GM18505 (cell line): ENCODE results near the gene TMEM59.
"Not testable (repeated sequence)": the region's sequence is repeated elsewhere in the genome, so short reads cannot be mapped to it uniquely, and the experiment has no call there.

Experiments
- ATAC-seq: cut with Tn5 transposase; IDR thresholded peaks from one replicate; pipeline ENCODE4 v1.9.1; 2021; ENCODE audit not compliant: unreplicated experiment
- POLR2A ChIP-seq: IDR thresholded peaks from 4 replicates; pipeline ENCODE4 v1.6.1; 2011; ENCODE audit warnings: borderline replicate concordance; ENCODE audit not compliant: insufficient read depth, insufficient read length; ENCODE audit errors: extremely low read depth

TMEM59 gene

DNA sequence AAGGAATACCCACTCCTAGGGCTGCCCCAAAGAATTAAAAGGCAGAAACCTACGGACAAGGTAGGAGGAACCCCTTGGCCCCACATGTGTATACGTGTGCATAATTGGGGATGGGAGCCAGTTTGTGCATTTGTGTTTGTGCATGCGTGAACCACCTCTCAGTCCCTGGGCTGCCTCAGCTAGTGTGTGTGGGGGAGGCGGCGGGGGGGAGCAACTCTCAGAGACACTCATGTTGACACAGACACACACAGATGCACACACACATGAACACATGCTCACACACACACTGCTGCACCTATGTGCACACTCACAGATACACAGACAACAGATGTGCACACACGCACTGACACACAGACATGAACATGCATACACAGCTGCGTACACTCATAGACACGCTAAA, 40.1 kb downstream of the TMEM59 start:
- no peak for ATAC-seq
- no peak for TF ChIP-seq POLR2A

DNA sequence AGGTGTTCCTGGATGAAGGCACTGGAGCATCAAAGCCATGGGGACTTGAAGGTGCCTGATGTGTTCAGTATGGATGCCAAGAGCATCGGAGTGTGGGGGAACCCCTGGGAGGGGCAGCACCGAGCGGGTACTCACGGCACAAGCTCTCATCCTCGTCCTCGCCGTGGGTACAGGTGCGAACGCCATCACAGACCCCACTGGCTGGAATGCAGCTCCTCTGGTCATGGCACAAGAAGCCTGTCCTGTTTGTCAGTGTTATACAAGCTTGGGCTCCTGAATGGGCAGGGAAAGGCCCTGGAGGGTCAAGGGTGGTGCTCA, 41.0 kb downstream of the TMEM59 start:
- no peak for TF ChIP-seq POLR2A
- no peak for ATAC-seq

DNA sequence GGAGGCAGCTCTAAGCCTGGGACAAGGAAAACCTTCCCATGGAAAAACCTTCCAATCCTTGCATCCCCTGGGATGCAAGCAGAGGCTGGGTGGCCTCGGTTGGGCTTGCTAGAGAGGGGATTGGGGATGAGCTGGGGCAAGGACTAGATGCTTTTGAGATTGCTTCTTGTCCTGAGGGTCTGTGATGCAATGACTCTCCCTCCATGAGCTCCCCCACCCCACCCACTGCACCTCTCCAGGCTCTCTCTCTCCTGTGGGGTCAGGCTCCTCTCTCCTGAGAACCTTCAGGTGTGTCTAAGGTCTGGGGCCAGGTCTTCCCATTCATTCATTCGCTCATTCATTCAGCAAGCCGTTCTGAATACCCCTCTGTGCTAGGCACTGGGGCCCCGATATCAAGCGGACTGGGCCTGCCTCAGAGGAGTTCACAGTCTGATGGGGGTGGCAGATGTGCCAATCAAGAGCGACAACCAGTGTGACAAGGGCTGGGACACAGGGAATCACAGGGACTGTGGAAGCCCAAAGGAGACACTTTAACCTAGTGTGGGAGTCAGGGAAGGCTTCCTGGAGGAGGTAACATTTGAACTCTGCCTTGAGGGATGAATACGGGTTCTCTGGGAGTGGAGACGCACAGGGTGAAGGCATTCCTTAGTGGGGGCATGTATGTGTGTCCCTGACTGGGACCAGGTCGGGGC, 41.5 kb downstream of the TMEM59 start:
- no peak for ATAC-seq
- no peak for TF ChIP-seq POLR2A

GRCh38 chr1:54010415-54011117, 42.4 kb downstream of the TMEM59 start:
- ATAC-seq, result no peak
- no peak for TF ChIP-seq POLR2A

DNA sequence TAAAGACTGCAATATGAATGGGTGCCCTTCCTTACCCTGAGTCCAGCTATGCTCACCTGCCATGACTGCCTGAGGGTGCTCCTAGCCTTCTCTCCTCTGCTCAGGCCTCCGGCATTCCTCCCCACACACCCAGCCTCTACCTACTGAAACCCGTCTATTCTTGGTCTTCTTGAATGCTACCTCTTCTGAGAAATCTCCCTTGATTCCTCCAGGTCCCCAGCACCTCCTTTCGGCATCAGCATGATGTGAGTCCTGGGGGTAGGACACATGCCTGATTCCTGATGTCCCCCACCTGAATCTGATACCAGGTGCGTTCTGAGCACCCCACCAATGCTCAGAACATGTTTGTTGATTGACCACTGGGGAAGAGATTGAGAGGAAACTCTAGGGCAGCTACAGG, 43.6 kb downstream of the TMEM59 start:
- no peak for ATAC-seq
- TF ChIP-seq POLR2A, result no peak

DNA sequence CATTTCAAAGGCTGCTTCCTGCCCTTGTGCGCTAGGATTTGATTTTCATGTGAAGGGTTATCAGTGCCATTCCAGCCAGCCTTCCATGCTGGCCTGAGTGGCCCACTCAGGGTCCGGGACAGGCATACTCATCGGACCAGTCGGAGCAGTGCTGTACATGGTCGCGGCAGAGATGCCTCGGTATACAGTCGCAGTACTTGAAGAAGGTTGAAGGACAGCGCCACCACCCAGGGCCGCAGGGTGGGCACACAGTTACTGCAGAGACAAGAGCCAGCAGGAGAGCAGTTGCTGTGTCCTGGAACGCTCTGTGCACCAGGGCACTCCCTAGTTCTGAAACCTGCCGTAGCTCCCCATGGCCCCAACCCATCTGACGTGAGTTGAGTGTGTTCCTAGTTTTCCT, 44.1 kb downstream of the TMEM59 start:
- ATAC-seq, result no peak
- no peak for TF ChIP-seq POLR2A

GRCh38 chr1:54007613-54008012, 45.4 kb downstream of the TMEM59 start:
- no peak for TF ChIP-seq POLR2A

DNA sequence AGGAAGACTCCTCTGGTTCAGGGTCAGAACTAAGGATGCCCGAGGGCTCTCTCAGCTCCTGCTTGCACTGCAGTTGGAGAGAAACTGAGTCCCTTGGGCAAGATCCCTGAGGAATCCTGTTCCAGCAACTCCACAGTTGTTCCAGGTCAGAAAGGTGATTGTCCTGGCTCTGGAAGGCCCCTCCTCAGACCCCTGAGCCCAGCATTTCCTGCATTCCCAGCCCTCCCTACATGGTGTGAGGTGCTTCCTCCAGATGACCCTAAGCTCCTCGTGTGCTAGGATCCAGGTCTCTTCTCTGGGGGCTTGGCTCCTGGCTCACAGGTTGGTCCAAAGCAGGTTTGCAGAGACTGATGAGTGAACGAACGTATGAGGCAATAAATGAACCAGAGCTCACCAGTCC, 46.5 kb downstream of the TMEM59 start:
- ATAC-seq, result no peak
- no peak for TF ChIP-seq POLR2A

More at GRCh38 chr1:54007613-54008012, 45.4 kb downstream of the TMEM59 start:
- ATAC-seq, result no peak

- no peak for TF ChIP-seq POLR2A
- no peak for ATAC-seq
These were observed 48.4 kb downstream of the TMEM59 start for GRCh38 chr1:54004481-54005049.

DNA sequence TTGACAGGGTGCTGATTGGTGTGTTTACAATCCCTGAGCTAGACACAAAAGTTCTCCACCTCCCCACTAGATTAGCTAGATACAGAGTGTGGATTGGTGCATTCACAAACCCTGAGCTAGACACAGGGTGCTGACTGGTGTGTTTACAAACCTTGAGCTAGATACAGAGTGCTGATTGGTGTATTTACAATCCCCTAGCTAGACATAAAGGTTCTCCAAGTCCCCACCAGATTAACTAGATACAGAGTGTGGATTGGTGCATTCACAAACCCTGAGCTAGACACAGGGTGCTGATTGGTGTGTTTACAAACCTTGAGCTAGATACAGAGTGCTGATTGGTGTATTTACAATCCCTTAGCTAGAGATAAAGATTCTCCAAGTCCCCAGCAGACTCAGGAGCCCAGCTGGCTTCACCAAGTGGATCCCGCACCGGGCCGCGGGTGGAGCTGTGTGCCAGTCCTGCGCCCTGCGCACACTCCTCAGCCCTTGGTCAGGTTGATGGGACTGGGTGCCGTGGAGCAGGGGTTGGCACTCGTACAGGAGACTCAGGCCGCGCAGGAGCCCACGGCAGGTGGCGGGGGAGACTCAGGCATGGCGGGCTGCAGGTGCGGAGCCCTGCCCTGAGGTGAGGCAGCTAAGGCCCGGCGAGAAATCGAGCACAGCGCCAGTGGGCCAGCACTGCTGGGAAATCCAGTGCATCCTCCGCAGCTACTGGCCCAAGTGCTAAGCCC, 49.1 kb downstream of the TMEM59 start:
- not testable (repeated sequence) for ATAC-seq

DNA sequence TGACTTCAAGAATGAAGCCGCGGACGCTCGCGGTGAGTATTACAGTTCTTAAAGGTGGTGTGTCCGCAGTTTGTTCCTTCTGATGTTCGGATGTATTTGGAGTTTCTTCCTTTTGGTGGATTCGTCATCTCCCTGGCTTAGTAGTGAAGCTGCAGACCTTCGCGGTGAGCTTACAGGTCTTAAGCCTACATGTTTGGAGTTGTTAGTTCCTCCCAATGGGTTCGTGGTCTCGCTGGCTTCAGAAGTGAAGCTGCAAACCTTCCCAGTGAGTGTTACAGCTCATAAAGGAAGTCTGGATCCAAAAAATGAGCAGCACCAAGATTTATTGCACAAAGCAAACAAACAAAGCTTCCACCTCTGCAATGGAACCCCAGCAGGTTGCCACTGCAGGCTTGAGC, 49.8 kb downstream of the TMEM59 start:
- no peak for TF ChIP-seq POLR2A
- ATAC-seq, result no peak

DNA sequence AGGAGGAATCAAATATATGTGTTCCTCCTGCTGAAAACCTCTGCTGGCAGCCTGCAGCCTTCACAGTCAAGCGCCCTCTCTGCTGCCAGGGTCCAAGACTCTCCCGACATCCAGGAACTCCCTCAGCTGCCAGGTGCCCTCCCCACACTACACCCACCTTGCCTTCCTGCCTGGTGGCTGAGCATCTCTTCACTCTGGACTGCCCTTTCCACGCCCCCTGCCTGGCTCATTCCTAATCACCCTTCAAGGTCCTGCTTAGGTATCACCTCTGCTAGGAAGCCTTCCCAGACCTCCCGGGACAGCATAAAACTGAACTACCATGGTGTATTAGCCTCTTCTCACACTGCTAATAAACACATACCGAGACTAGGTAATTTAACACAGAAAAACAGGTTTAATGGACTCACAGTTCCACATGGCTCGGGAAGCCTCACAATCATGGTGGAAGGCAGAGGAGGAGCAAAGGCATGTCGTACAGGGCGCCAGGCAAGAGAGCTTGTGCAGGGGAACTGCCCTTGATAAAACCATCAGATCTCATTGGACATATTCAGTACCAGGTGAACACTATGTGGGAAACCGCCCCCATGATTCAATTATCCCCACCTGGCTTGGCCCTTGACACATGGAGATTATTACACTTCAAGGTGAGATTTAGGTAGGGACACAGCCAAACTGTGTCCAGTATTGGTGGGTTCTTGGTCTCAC, 50.3 kb downstream of the TMEM59 start:
- ATAC-seq, result no peak
- no peak for TF ChIP-seq POLR2A

DNA sequence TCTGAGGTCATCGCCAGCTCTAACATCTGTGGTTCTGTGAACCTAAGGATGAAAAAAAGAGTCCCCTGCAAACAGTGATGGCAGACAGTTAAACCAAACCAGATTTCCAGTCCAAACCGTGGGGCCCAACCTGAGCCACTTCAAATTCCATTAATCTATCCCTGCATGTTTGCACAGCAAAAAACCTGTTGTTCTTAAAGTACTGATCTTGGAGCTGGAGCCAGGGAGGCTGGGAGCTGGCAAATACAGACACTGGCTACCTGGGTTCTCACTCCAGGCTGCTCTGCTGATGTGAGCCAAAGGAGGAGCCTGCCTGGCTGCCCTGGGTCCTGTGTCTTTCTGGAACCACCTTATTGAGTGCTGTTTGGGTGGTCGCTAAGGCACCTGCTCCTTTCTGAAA, 51.4 kb downstream of the TMEM59 start:
- TF ChIP-seq POLR2A, result no peak
- no peak for ATAC-seq
